ENCODE results near the gene H2AZ2. TPM values are rescaled to one million over a fixed set of nuclear protein-coding genes. Genes with fewer than 3 reads are reported as not detected.
A peak's percentile ranks its signal among the peaks of the same experiment; 100 is the strongest.
"Not testable (repeated sequence)": the region's sequence is repeated elsewhere in the genome, so short reads cannot be mapped to it uniquely, and the experiment has no call there.

Gene H2AZ2
- total and polyA plus RNA-seq, 5 donors = 163 to 233 (median 220) TPM

GRCh38 chr7:44811571-44811970 lies 36.3 kb downstream of the H2AZ2 start:
- intact Hi-C loops (cut with DNase I) = no loop called here
- H3K27me3 ChIP-seq (ENCODE audit: control insufficient read depth, insufficient read depth) = no peaks in the 10 kb centered on the region
- no peak overlapping the region for H3K27ac ChIP-seq (ENCODE audit: low read length)
- ATAC-seq (no peak), DNase-seq (no peak)
- no peaks in the 10 kb centered on the region for H3K4me1 ChIP-seq (ENCODE audit: control insufficient read depth, insufficient read depth, low read length)
- H3K4me3 ChIP-seq (ENCODE audit: low read length) = no peak overlapping the region
- no peaks in the 10 kb centered on the region for H3K9me3 ChIP-seq (ENCODE audit: control insufficient read depth, low read length)
- 93% methylated on average over 6 of the region's 6 CpGs for WGBS

GRCh38 chr7:44811093-44811492 lies 36.8 kb downstream of the H2AZ2 start:
- no peaks in the 10 kb centered on the region for H3K27me3 ChIP-seq (ENCODE audit: control insufficient read depth, insufficient read depth)
- intact Hi-C loops (cut with DNase I) = no loop called here
- DNase-seq (no peak), ATAC-seq (no peak)
- H3K27ac ChIP-seq (ENCODE audit: low read length) = no peak overlapping the region
- H3K4me1 ChIP-seq (ENCODE audit: control insufficient read depth, insufficient read depth, low read length) = no peaks in the 10 kb centered on the region
- H3K9me3 ChIP-seq (ENCODE audit: control insufficient read depth, low read length) = no peaks in the 10 kb centered on the region
- no peak overlapping the region for H3K4me3 ChIP-seq (ENCODE audit: low read length)

- 86% methylated on average over 4 of the region's 4 CpGs for WGBS
- no peak overlapping the region for H3K4me3 ChIP-seq (ENCODE audit: low read length)
- DNase-seq (no peak), ATAC-seq (no peak)
- no peaks in the 10 kb centered on the region for H3K27me3 ChIP-seq (ENCODE audit: control insufficient read depth, insufficient read depth)
- intact Hi-C loops (cut with DNase I) = no loop called here
- no peaks in the 10 kb centered on the region for H3K9me3 ChIP-seq (ENCODE audit: control insufficient read depth, low read length)
- H3K27ac ChIP-seq (ENCODE audit: low read length) = no peak overlapping the region
- no peaks in the 10 kb centered on the region for H3K4me1 ChIP-seq (ENCODE audit: control insufficient read depth, insufficient read depth, low read length)
Measured at GRCh38 chr7:44808914-44809393, 38.9 kb downstream of the H2AZ2 start.

GRCh38 chr7:44805950-44806349 lies 41.9 kb downstream of the H2AZ2 start:
- DNase-seq (no peak), ATAC-seq (no peak)
- 90% methylated on average over 5 of the region's 5 CpGs for WGBS
- intact Hi-C loops (cut with DNase I) = no loop called here
- Histone ChIP-seq H3K4me1 (ENCODE audit: control insufficient read depth, insufficient read depth, low read length) (no peaks in the 10 kb centered on the region), H3K9me3 (ENCODE audit: control insufficient read depth, low read length) (no peaks in the 10 kb centered on the region), H3K4me3 (ENCODE audit: low read length) (no peak overlapping the region), H3K27me3 (ENCODE audit: control insufficient read depth, insufficient read depth) (no peaks in the 10 kb centered on the region), H3K27ac (ENCODE audit: low read length) (no peak overlapping the region)

DNA sequence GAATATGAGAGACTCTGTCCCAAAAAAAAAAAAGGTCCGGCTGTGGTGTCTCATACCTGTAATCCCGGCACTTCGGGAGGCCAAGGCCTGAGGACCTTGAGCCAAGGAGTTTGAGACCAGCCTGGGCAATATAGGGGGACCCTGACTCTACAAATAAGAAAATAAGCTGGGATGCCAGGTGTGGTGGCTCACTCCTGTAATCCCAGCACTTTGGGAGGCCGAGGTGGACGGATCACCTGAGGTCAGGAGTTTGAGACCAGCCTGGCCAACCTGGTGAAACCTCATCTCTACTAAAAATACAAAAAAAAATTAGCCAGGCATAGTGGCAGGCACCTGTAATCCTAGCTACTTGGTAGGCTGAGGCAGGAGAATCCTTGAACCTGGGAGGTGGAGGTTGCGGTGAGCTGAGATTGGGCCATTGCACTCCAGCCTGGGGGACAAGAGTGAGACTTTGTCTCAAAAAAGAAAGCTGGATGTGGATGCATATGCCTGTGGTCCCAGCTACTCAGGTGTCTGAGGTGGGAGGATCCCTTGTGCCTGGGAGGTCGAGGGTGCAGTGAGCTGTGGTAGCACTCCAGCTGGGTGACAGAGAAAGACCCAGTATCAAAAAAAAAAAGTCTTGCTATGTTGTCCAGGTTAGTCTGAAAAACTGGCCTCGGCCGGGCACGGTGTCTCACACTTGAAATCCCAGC lies 43.9 kb downstream of the H2AZ2 start:
- H3K4me3 ChIP-seq (ENCODE audit: low read length); intact Hi-C loops (cut with DNase I); H3K27me3 ChIP-seq (ENCODE audit: control insufficient read depth, insufficient read depth); DNase-seq; H3K4me1 ChIP-seq (ENCODE audit: control insufficient read depth, insufficient read depth, low read length); H3K27ac ChIP-seq (ENCODE audit: low read length); H3K9me3 ChIP-seq (ENCODE audit: control insufficient read depth, low read length): not testable (repeated sequence)
- ATAC-seq = peak in 1 of 2 donors; percentile 5
- 92% methylated on average over 10 of the region's 10 CpGs for WGBS

DNA sequence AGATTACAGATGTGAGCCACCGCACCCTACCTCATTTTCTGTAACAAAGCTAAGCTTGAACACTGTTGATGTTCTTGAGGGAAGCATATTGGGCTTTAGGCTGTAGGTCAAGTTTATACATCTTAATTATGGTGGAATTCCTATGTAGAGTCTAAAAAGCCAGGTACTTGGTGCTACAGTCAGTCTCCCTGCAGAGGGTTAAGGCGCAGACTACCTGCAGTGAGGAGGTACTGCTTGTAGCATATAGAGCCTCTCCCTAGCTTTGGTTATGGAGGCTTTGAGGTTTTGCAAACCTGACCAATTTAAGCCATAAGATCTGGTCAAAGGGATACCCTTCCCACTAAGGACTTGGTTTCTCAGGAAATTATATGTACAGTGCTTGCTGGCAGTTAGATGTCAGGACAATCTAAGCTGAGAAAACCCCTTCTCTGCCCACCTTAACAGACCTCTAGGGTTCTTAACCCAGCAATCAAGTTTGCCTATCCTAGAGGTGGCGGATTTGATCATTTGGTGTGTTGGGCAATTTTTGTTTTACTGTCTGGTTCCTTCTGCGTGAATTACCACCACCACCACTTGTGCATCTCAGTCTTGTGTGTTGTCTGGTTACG lies 45.4 kb downstream of the H2AZ2 start:
- ATAC-seq = no peak
- WGBS = 94% methylated on average over 5 of the region's 5 CpGs

DNA sequence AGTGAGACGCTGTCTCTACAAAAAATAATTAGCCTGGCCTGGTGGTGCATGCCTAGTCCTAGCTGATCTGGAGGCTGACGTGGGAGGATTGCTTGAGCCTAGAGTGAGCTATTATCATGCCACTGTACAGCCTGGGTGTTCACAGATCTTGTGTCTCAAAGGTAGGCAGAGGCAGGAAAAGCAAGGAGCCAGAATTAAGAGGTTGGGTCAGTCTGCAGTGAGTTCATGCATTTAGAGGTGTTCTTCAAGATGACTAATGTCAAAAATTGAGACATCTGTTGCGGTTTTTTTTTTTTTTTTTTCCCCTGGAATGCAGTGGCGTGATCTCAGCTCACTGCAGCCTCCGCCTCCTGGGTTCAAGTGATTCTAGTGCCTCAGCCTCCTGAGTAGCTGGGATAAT lies 46.0 kb downstream of the H2AZ2 start:
- Histone ChIP-seq H3K9me3 (ENCODE audit: control insufficient read depth, low read length) (no peaks in the 10 kb centered on the region), H3K4me3 (ENCODE audit: low read length) (no peak overlapping the region), H3K4me1 (ENCODE audit: control insufficient read depth, insufficient read depth, low read length) (no peaks in the 10 kb centered on the region), H3K27ac (ENCODE audit: low read length) (no peak overlapping the region), H3K27me3 (ENCODE audit: control insufficient read depth, insufficient read depth) (no peaks in the 10 kb centered on the region)
- ATAC-seq = no peak
- WGBS = 91% methylated on average over 5 of the region's 5 CpGs
- intact Hi-C loops (cut with DNase I) = no loop called here
- DNase-seq = no peak

More for the DNA sequence above, 45.4 kb downstream of the H2AZ2 start:
- H3K27ac ChIP-seq (ENCODE audit: low read length) = no peak overlapping the region
- DNase-seq = no peak
- intact Hi-C loops (cut with DNase I) = no loop called here
- H3K9me3 ChIP-seq (ENCODE audit: control insufficient read depth, low read length) = no peaks in the 10 kb centered on the region
- H3K4me3 ChIP-seq (ENCODE audit: low read length) = no peak overlapping the region
- no peaks in the 10 kb centered on the region for H3K27me3 ChIP-seq (ENCODE audit: control insufficient read depth, insufficient read depth)
- no peaks in the 10 kb centered on the region for H3K4me1 ChIP-seq (ENCODE audit: control insufficient read depth, insufficient read depth, low read length)

DNA sequence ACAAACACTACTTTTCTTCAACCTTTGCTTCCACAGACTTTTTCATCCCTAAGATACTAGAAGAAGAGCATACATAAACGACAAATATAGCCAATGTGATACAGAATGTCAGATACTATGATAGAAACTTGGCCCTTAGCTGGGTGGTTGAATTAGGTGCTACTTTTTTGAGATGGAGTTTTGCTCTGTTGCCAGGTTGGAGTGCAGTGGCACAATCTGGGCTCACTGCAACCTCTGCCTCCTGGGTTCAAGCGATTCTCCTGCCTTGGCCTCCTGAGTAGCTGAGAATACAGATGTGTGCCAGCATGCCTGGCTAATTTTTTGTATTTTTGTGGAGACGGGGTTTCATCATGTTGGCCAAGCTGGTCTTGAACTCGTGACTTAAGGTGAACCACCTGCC lies 47.9 kb downstream of the H2AZ2 start:
- ATAC-seq = no peak
- intact Hi-C loops (cut with DNase I) = loop anchor here in 1 of 4 donors (5.0 kb wide), 1 partner anchor 47 kb away; the partner anchor contains the start of gene H2AZ2
- no peaks in the 10 kb centered on the region for H3K9me3 ChIP-seq (ENCODE audit: control insufficient read depth, low read length)
- H3K4me1 ChIP-seq (ENCODE audit: control insufficient read depth, insufficient read depth, low read length) = no peaks in the 10 kb centered on the region
- no peak overlapping the region for H3K4me3 ChIP-seq (ENCODE audit: low read length)
- WGBS = 70% methylated on average over 4 of the region's 4 CpGs
- DNase-seq = no peak
- no peaks in the 10 kb centered on the region for H3K27me3 ChIP-seq (ENCODE audit: control insufficient read depth, insufficient read depth)
- H3K27ac ChIP-seq (ENCODE audit: low read length) = no peak overlapping the region

- no peak for DNase-seq
- no peak for ATAC-seq
- Histone ChIP-seq H3K27me3 (ENCODE audit: control insufficient read depth, insufficient read depth) (no peaks in the 10 kb centered on the region), H3K4me1 (ENCODE audit: control insufficient read depth, insufficient read depth, low read length) (no peaks in the 10 kb centered on the region), H3K9me3 (ENCODE audit: control insufficient read depth, low read length) (no peaks in the 10 kb centered on the region), H3K4me3 (ENCODE audit: low read length) (peak overlapping the region; percentile 19), H3K27ac (ENCODE audit: low read length) (no peak overlapping the region)
- intact Hi-C loops (cut with DNase I) = loop anchor here in 1 of 4 donors (5.0 kb wide), 1 partner anchor 49 kb away; the partner anchor contains the start of gene H2AZ2
- WGBS = 18% methylated on average over 2 of the region's 2 CpGs
Measured at GRCh38 chr7:44798649-44799305, 49.1 kb downstream of the H2AZ2 start.

DNA sequence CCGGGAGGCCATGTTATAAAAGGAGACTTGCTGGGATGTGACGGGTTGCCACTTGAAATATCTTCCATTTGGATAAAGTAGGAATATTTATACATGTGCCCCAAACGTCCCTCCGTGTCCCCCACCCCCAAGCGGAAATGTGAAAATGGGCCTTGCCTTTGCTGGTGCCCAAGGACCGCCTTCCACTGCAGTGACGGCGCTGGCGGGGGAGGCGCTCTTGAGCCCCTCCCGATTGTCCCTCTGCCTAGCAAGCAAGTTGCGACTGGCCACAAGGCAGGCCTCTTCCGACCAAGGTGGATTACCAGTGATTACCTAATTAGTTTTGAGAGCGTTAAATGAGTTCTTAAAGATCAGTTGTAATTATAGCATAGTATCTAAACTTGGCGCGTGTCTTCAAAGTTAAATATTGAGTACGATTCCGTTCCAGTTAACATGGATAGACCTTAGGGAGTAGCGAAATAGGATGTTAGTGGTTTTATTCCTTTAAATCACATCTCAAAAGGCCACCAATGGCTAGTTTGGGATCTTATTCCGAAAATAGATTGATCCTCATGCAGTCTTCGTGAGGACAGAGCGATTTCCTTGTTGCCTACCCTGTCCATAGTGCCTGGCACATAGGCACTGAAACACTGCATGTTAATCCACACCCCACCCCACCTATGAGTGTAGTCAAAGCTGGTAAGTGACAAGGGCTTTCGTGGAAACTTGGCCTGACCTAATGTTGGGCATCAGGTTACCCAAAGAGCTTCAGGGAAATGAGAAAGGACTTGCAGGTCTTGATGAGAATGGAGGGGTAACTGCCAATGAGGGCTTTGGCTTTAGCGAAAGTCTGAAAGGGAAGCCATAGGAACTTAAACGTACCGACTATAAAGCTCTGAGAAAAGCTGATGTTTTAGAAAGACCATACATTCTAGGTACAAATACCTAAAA lies 50.3 kb downstream of the H2AZ2 start:
- peak overlapping the region; percentile 99 for H3K27ac ChIP-seq (ENCODE audit: low read length)
- H3K27me3 ChIP-seq (ENCODE audit: control insufficient read depth, insufficient read depth) = no peaks in the 10 kb centered on the region
- intact Hi-C loops (cut with DNase I) = loop anchor here in 1 of 4 donors (5.0 kb wide), 1 partner anchor 50 kb away; the partner anchor contains the start of gene H2AZ2
- peak overlapping the region; percentile 83 for H3K4me3 ChIP-seq (ENCODE audit: low read length)
- ATAC-seq = peak; percentile 82 to 84
- no peaks in the 10 kb centered on the region for H3K4me1 ChIP-seq (ENCODE audit: control insufficient read depth, insufficient read depth, low read length)
- DNase-seq = peak; percentile 91 to 96 (median 95)
- H3K9me3 ChIP-seq (ENCODE audit: control insufficient read depth, low read length) = no peaks in the 10 kb centered on the region
- WGBS = 3% methylated on average over 26 of the region's 26 CpGs

Data from right cardiac atrium (tissue), 5 donors.